IPS-NIHi11 (cell line): ENCODE data around the gene ELAVL1.

Experiments used
- DNase-seq: peaks from one replicate; pipeline ENCODE4 v3.0.0; 2012; ENCODE audit warnings: mixed read lengths, low spot score

Gene ELAVL1

DNA sequence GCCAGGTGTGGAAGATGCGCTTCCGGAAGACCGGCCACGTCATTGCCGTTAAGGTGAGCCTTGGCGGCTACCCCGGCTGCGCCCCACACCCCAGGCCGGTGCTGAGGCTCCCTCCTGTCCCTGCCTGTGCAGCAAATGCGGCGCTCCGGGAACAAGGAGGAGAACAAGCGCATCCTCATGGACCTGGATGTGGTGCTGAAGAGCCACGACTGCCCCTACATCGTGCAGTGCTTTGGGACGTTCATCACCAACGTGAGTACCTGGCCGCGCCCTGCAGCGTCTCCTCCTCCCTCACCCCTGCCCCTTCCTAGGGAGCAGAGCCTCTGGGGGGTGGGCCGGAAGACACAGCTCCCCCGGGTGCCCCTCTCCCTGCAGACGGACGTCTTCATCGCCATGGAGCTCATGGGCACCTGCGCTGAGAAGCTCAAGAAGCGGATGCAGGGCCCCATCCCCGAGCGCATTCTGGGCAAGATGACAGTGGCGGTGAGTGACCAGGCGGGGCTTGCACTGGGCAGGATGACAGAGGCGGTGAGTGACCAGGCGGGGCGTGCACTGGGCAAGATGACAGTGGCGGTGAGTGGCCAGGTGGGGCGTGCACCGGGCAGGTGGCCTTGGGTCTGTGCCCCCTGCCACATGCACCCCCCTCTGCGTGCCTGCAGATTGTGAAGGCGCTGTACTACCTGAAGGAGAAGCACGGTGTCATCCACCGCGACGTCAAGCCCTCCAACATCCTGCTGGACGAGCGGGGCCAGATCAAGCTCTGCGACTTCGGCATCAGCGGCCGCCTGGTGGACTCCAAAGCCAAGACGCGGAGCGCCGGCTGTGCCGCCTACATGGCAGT, 94.9 kb downstream of the ELAVL1 start:
- DNase-seq, result no peak

DNA sequence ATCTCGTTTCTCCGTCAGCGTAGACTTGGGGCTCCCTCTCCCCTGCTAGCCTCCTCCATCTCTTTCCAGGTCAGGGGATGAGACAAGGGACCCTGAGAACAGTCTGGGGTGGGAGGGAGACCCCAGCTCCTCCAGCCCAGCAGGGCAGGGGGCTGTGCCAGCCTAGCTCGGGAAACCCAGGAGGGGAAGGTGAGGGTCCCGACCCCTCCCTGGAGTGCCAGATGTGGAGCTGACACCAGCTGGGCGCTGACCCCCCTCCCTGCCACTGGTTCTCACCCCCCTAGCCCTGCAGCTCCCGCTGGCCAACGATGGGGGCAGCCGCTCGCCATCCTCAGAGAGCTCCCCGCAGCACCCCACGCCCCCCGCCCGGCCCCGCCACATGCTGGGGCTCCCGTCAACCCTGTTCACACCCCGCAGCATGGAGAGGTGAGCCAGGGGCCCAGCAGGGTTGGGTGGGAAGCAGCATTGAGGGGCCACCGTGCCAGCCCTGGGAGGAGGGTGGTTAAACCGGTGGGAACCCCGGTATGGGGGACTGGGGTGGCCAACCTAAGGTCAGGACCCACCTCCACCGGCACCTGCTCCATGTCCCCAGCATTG, 95.9 kb downstream of the ELAVL1 start:
- DNase-seq, result no peak

DNA sequence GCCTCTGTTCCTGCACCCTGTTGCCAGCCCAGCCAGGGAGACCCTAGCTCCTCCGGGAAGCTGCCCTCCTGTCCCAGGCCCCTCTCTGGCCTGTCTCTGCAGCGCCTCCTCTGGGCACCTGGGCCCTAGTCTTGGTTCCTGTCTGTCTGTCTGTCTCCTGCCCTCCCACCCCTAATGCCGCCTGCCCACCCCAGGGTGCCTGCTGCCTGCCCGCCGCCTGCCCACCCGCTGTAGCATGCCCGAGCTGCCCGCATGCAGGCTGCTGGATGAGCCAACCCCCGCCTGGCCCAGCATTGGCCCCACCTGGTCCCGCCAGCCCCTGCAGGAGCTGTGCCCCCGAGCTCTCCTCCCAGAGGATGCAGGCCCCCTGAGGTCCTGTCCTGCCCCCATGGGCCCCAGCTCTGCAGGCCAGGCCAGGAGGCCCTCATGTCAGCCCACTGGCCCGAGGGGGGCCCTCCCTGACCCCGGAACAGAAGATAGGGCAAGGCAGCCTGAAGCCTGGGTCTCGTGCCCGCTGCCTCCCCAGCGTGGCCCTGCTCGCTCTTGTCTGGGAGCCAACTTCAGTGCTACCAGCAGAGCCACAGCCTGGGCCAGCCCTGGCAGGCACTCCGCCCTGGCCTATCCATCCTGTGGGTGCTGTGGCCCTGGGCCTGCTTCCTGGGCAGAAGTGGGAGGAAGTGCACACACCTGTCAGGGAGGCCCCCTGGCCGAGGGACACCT, 96.5 kb downstream of the ELAVL1 start:
- no peak for DNase-seq
